ENCODE measurements around the gene PHTF1.

The PHTF1 gene

DNA sequence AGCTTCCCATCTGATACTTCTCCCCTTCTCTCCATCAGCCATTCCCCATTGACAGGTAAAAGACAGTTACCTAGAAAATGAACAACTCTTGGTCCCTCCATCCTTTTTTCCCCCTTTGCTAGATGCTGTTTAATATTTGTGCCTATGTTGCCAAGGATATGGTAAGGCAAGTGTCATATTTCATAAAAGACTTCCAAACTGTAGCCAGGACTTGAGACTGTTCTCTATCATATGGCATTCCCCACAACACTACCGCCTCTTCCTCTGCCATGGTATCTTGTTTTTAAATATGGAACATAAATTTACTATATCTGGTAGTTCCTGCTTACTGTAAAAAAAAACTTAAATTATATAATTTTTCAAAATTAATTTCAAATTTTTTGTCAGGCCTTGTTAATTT lies 97.2 kb downstream of the PHTF1 start:
- no peak for DNase-seq

DNA sequence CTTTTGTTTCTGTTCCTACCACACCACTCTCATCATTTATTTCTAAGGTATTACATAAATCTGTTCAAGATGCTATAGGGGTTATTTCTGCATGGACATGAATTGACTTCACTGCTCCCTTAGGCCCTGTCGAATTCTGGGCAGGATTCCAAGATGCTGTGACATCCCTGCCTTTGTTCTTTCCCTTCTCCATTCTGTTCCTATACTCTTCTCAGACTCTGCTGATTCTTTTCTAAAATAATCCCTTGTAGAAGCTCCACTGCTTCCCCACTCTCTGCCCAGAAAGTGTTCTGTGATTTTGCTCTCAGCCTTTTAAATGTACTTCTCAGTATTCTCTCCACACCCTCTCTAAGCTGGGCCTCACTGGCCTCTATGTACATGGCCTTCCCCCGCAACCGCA lies 99.2 kb downstream of the PHTF1 start:
- no peak for DNase-seq

DNA sequence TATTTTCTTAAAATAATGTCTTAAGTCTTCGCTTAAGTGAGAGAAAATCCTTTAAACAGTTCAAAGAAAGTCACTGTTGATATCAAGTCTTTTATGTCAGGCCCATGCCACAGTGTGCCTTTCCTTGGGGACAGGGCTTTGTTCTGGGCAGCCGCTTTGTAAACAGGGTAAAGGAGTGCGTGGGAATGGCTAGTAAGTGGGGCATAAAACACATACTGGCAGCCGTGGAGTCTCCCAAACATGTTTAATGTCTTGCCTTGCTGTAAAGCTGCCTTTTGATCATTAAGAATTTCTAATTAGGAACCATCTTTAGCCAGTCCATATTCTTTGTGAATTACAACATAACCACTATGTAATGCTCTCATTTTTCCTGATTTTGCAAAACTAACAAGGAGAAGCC lies 99.7 kb downstream of the PHTF1 start:
- no peak for DNase-seq

DNA sequence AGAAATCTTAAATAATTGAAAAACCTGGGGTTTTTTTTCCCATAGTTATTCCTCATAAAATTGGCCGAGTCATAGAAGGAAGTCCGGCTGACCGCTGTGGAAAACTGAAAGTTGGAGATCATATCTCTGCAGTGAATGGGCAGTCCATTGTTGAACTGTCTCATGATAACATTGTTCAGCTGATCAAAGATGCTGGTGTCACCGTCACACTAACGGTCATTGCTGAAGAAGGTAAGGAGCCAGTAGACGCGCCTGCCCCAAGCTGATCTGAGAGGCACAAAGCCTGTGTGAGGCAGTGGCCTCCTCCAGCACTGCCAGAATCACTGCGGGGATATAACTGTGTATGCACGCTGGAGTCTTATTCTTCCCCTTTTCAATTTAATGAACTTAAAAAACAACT lies 100.3 kb downstream of the PHTF1 start:
- DNase-seq: no peak

DNA sequence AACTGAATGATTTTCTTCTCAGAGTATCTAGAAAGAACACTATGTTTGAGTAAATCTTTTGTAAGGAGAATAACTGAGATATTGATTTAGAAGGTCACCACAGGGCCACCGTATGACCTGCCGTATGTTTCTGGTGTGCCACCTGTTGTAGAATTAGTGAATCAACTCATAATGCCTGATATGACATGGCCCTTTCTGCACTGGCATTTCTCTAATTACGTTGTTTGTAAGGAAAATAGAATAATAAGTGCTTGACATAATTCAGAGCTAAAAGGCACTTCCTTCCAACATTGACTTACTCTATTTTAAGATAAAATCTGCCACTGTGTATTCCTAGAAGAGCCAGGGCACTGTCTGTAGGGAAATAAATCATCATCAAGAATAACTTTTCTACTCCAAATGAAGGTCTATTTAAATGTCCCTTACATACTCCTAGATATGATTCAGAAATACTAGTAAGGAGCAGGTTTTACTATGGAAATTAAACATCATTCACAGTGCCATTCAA lies 101.7 kb downstream of the PHTF1 start:
- DNase-seq: no peak

DNA sequence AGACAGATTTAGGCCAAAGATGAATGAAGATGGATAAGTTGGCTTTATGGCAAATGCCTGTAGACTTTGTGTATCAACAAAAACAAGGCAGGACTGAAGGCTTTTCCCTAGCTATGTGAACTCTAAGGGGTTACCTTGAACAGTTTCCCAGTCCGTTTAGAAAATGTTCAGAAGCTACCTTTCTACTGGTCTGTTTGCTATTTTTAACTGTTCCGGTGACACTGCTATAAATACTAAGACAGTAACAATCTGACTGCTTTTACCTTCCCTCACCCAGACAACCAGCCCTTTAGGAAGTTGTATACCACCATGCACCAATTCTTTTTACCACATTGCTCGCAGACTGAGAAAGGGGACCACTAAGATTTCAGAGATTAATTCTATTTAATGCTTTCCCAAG lies 102.2 kb downstream of the PHTF1 start:
- DNase-seq: no peak

DNA sequence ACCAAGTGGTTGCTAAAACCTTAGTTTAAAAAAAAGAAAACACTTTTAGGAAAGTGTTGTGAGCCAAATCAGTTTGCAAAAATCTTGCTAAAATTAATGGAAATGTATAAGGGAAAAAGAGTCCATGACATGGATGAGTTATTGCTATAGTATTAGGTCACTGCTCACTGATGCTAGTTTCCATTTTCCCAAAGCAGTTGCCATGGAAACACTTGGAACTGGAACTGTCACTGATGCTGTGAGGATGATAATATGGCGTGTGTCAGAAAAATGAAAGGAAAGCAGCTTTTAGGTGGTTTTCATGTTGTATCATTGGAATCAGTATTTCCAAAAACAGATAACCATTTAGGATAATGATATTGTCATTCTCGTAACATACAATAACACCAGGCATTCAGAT lies 104.4 kb downstream of the PHTF1 start:
- no peak for DNase-seq

DNA sequence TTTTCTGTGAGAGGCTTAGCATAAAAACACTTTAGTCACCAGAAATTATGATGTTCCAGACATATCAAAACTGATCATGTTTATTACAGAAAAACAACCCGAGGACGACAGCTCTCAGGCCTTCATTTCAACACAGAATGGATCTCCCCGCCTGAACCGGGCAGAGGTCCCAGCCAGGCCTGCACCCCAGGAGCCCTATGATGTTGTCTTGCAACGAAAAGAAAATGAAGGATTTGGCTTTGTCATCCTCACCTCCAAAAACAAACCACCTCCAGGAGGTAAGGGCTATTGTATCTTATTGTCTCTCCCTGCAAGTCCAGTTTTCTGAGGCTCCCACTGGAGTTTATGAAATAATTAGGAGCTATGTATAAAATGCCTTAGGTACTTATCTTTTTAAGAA lies 105.5 kb downstream of the PHTF1 start:
- no peak for DNase-seq

DNA sequence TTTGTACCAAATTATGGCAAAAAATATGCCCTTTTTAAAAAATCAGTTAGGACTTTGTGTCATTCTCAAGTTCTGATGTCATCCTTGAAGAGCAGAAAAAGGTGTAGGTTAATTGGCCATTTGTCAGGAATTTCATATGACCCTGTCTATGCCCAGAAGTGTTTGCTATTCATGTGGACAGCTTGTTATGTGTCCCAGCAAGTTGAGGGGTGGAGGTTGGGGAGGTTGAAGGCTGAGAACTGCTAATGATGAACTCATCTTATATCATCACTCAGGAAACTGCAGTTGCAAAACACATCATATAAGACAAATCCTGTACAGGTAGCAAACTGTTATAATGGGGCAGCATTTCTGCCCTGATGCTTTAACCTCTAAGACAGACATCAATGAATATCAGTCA lies 106.5 kb downstream of the PHTF1 start:
- DNase-seq: no peak

DNA sequence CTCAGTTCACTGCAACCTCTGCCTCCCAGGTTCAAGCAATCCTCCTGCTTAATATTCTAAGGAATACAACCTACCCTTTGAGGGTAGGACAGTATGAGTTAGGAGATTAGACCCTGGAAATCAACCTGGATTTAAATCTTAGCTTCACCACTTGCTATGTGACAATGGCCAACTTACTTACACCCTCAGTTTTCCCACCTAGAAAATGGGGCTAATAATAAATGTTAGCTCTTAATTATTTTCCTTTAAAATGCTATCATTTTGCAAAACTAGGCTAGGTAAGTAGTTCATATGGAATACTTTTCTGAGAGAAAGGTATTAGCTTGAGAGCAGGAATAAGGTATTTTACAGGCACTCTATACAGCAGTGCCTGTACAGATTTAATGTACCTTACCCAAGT lies 110.8 kb downstream of the PHTF1 start:
- no peak for DNase-seq

DNA sequence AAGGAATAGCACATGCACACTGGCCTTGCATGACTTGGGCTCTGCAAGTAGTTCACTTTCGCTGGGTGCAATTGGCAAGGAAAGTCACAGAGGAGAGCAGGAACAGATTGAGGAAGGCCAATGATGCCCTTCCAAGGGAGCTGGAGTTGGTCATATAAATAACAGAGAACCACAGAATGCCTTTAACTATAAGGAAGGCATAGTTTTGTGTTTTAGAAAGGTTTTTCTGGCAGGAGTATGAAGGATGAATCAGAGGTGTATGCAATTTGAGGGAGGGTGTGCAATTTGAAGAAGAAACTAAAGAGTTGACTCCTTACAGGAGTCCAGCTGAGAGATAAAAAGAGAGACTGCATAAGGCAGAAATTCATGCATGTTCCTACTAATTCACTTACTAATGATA lies 112.1 kb downstream of the PHTF1 start:
- no peak for DNase-seq

Measured in stimulated activated CD8-positive, alpha-beta memory T cell treated with anti-CD3 and anti-CD28 coated beads, Interleukin-4, amount 100 ng/mL, for 48 hours (primary cell).